Stimulated activated CD4-positive, alpha-beta T cell treated with anti-CD3 and anti-CD28 coated beads, Interleukin-4, amount 100 ng/mL, for 1 hour (primary cell): Measurements from ENCODE around the gene NOL4L.
A peak's percentile ranks its signal among the peaks of the same experiment; 100 is the strongest.

Experiments
- DNase-seq: peaks from one replicate; pipeline ENCODE4 v3.0.0-alpha.2; 2020

Gene NOL4L

GRCh38 chr20:32439132-32439829 lies 145.9 kb downstream of the NOL4L start:
- no peak for DNase-seq

GRCh38 chr20:32438331-32438858 lies 146.7 kb downstream of the NOL4L start:
- no peak for DNase-seq

GRCh38 chr20:32437391-32438074 lies 147.6 kb downstream of the NOL4L start:
- no peak for DNase-seq

GRCh38 chr20:32436968-32437367 lies 148.2 kb downstream of the NOL4L start:
- no peak for DNase-seq

- DNase-seq, result no peak
Observed at GRCh38 chr20:32436142-32436861, 148.8 kb downstream of the NOL4L start.

- DNase-seq, result no peak
Observed at GRCh38 chr20:32435449-32436107, 149.6 kb downstream of the NOL4L start.

- no peak for DNase-seq
Observed at GRCh38 chr20:32434434-32434833, 150.7 kb downstream of the NOL4L start.

- no peak for DNase-seq
Observed at GRCh38 chr20:32433311-32434021, 151.7 kb downstream of the NOL4L start.

- DNase-seq, result no peak
Observed at GRCh38 chr20:32432277-32432676, 152.9 kb downstream of the NOL4L start.

- no peak for DNase-seq
Observed at GRCh38 chr20:32431457-32431856, 153.7 kb downstream of the NOL4L start.

GRCh38 chr20:32429745-32430360 lies 155.3 kb downstream of the NOL4L start:
- DNase-seq, result no peak

GRCh38 chr20:32429343-32429742 lies 155.8 kb downstream of the NOL4L start:
- no peak for DNase-seq

GRCh38 chr20:32427996-32428395 lies 157.1 kb downstream of the NOL4L start:
- DNase-seq, result no peak

GRCh38 chr20:32421290-32421689 lies 163.8 kb downstream of the NOL4L start:
- DNase-seq, result no peak

GRCh38 chr20:32418376-32418775 lies 166.8 kb downstream of the NOL4L start:
- no peak for DNase-seq

GRCh38 chr20:32416206-32416605 lies 168.9 kb downstream of the NOL4L start:
- no peak for DNase-seq

GRCh38 chr20:32415494-32415893 lies 169.6 kb downstream of the NOL4L start:
- DNase-seq, result no peak

- DNase-seq, result no peak
Observed at GRCh38 chr20:32411955-32412706, 173.0 kb downstream of the NOL4L start.

- DNase-seq, result peak; percentile 53
Observed at GRCh38 chr20:32407131-32407750, 177.9 kb downstream of the NOL4L start.

GRCh38 chr20:32406701-32407100 lies 178.4 kb downstream of the NOL4L start:
- no peak for DNase-seq

- DNase-seq, result no peak
Observed at GRCh38 chr20:32404017-32404416, 181.1 kb downstream of the NOL4L start.
